Body of pancreas (tissue), 4 donors: ENCODE measurements around the gene H2AZ1. TPM values are rescaled to one million over a fixed set of nuclear protein-coding genes. Genes with fewer than 3 reads are reported as not detected.

ENCODE experiments used
- ATAC-seq: fragments of 150-250 bp; one replicate; pipeline ENCODE4 v1.9.1; 2016
- DNase-seq, 4 donors: peaks; one replicate each; pipeline ENCODE4 v3.0.0-alpha.2; 2019
- H3K27ac ChIP-seq, 4 donors: fragments of 200-600 bp; sonication (generic); 1 replicate in 3 of 4; 2 replicates in 1 of 4; pipeline versions ENCODE4 v1.5.1 to v1.6.1; 2016 to 2019; ENCODE audit warnings: mild to moderate bottlenecking in 1 of 4, mixed read lengths in 1 of 4, moderate library complexity in 1 of 4
- H3K27me3 ChIP-seq, 2 donors: fragments of 200-600 bp; sonication (generic); one replicate each; pipeline ENCODE4 v1.6.0; 2016; ENCODE audit warnings: mild to moderate bottlenecking in 1 of 2
- H3K36me3 ChIP-seq, 2 donors: fragments of 200-600 bp; sonication (generic); replicated peaks in 1 of 2; 2 replicates each; pipeline ENCODE4 v1.5.1; 2016; ENCODE audit warnings: low read depth in 2 of 2; ENCODE audit not compliant: insufficient read depth in 1 of 2
- H3K4me1 ChIP-seq: fragments of 200-600 bp; sonication (generic); one replicate; pipeline ENCODE4 v1.6.0; 2016
- H3K4me3 ChIP-seq, 2 donors: fragments of 200-600 bp; sonication (generic); 1 replicate in 1 of 2; 2 replicates in 1 of 2; pipeline ENCODE4 v1.5.1; 2016 to 2019
- H3K9me3 ChIP-seq, 3 donors: fragments of 200-600 bp; sonication (generic); 1 replicate in 2 of 3; 2 replicates in 1 of 3; pipeline ENCODE4 v1.5.1; 2016
- POLR2A ChIP-seq, 3 donors: fragments of 450-650 bp; IDR thresholded peaks; one replicate each; pipeline ENCODE4 v1.6.1; 2016; ENCODE audit warnings: antibody characterized with exemption in 3 of 3, mild to moderate bottlenecking in 2 of 3
- WGBS, 2 donors: methylation state at CpG; one replicate each; pipeline ENCODE4 v1.1.5; 2017; 5-methylcytosine and 5-hydroxymethylcytosine counted together
- intact Hi-C: fragments of 100-400 bp; cut with DNase I; formaldehyde crosslinking; loops from one replicate; pipeline ENCODE4 v1.15.1; 2023
- total RNA-seq, 2 donors: library from RNA; depleted of rRNA; stranded (reverse); fragments of >200 nt; gene quantifications; one replicate each; pipeline ENCODE4 v1.1.0, GENCODE V29; 2016
- TF ChIP-seq, protein P1 (sequence below), 7 experiments: fragments of 450-650 bp in 4 of 7; fragments of 200-600 bp in 3 of 7; sonication (generic) in 3 of 7; IDR thresholded peaks; one replicate each; pipeline ENCODE4 v1.5.1; 2016 to 2019; ENCODE audit warnings: antibody characterized with exemption in 7 of 7

The H2AZ1 gene
- total RNA-seq, 2 donors from 2014 or later: 31.3 to 47.7 TPM

DNA sequence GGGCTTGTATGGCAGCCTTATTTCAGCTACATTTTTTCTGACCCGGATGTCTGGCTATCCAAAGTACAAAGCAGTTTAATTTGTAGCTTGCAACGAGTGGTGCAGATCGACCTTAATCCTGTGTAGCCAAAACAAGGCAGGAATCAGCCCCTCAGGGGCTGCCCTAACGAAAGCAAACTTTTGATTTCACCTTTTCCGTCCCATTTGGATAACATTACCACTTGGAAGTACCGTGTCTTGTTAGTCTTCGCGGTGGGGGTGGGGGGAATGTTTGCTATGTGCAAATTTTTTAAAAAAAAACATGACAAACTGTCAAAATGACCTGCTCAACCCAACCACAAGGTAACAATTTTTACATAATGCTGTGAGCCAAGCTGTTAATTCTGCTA lies 2.9 kb downstream of the H2AZ1 start:
- WGBS, 2 donors: 9 to 12% methylated on average over 8 of the region's 8 CpGs
- no peak overlapping the region for H3K4me3 ChIP-seq
- intact Hi-C loops: no loop called here
- DNase-seq (peak in 1 of 4 donors; percentile 6), ATAC-seq (no peak)
- H3K27ac ChIP-seq: peak overlapping the region; percentile 58 to 95 (median 89)
- H3K36me3 ChIP-seq: no peaks in the 10 kb centered on the region
- no peaks in the 10 kb centered on the region for H3K27me3 ChIP-seq
- H3K9me3 ChIP-seq: no peaks in the 10 kb centered on the region
- peaks cover 32% of the 10 kb centered on the region for H3K4me1 ChIP-seq
- TF ChIP-seq, protein P1, sequence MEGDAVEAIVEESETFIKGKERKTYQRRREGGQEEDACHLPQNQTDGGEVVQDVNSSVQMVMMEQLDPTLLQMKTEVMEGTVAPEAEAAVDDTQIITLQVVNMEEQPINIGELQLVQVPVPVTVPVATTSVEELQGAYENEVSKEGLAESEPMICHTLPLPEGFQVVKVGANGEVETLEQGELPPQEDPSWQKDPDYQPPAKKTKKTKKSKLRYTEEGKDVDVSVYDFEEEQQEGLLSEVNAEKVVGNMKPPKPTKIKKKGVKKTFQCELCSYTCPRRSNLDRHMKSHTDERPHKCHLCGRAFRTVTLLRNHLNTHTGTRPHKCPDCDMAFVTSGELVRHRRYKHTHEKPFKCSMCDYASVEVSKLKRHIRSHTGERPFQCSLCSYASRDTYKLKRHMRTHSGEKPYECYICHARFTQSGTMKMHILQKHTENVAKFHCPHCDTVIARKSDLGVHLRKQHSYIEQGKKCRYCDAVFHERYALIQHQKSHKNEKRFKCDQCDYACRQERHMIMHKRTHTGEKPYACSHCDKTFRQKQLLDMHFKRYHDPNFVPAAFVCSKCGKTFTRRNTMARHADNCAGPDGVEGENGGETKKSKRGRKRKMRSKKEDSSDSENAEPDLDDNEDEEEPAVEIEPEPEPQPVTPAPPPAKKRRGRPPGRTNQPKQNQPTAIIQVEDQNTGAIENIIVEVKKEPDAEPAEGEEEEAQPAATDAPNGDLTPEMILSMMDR (IDR thresholded peaks at IDR 0.05): no peak
- no peak for TF ChIP-seq POLR2A (IDR thresholded peaks at IDR 0.05)

DNA sequence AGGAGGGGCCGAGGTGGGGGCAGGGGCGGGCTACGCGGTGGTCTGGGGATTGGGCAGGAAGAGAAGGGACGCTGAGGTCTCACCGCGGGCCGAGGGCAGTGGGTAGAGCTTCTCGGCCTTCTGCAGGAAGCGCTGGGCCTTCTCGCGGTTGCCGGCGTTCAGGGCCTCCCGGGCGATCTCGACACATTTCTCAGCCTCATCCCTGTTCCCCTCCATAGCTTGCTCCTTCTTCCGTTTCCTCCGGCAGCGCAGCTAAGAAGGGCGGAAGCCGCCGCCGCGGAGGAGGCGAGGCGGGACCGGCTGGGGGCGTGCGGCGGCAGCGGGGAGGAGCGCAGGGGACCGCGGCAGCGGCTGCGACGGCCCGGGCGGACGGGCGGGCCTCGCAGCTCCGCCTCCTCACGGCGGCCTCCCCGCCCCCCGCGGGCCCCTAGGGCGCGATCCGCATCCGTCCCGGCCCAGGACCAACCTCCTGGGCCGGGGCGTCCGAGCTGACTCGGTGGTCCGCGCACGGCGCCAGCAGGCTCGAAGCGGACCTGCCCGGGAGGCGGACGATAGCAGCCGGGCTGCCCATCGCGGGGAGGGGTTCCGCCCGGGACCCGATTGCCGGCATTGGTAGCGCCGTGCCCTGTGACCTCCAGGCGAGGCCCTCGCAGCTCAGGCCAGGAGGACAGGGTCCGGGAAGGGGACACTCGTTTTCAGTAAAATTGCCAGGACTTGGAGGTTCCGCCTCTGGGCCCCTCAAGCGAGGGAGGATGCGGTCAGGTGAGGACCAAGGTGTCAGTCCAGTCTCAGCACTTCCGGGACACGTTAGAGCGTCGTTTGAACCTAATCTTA lies 3.5 kb downstream of the H2AZ1 start, which contains the start of gene DNAJB14:
Gene DNAJB14 (minus strand): TSS at position 263 of the 834 bp plus-strand sequence. CDS start 47 bp downstream, at position 216.
- 1 to 2% methylated on average over 23 to 86 of the region's 87 CpGs for WGBS, 2 donors
- Histone ChIP-seq H3K9me3 (no peaks in the 10 kb centered on the region), H3K36me3 (no peaks in the 10 kb centered on the region), H3K4me1 (peaks cover 32% of the 10 kb centered on the region), H3K4me3 (peak within 1 kb of the TSS; percentile 96 to 98), H3K27me3 (no peaks in the 10 kb centered on the region), H3K27ac (peak within 1 kb of the TSS; percentile 58 to 95 (median 89))
- DNase-seq (peak; percentile 73 to 79 (median 76)), ATAC-seq (peak; percentile 45)
- TF ChIP-seq, protein P1 (IDR thresholded peaks at IDR 0.05): peak in 1 of 7 experiments; percentile 32
- peak; percentile 36 to 59 (median 58) for TF ChIP-seq POLR2A (IDR thresholded peaks at IDR 0.05)
- intact Hi-C loops: no loop called here

DNA sequence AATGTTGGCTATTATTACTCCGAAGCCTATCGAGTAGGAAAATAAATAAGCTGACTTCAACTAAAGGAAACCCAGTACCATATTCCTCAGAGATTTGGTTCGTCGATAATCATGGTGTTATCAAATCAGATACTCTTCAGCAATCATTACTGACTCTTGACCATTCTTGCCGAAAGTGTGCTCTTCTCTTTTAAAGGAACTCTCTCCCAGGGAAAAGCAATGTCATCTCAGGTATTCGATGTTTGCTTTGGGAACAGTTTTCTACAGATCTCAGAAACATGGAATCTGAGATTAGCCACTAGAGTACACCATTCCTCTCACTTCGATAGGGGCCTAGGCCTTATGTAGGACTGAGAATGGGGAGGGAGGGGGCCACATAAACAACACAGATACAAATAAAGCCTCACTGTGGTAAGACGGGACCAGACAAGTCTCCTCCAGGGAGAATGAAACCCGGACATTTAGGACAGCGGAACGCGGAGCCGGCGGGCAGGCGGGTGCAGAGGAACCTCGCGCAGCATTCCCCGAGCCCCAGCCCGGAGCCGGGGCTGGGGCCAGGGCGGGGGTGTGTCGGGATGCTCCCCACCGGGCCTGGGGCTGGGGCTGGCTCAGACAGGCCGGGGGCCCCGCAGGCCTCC lies 4.2 kb downstream of the H2AZ1 start:
- DNase-seq (peak in 1 of 4 donors; percentile 5), ATAC-seq (no peak)
- H3K4me3 ChIP-seq: peak overlapping the region; percentile 96 to 98
- 1 to 2% methylated on average over 16 to 25 of the region's 25 CpGs for WGBS, 2 donors
- TF ChIP-seq, protein P1 (IDR thresholded peaks at IDR 0.05): no peak
- TF ChIP-seq POLR2A (IDR thresholded peaks at IDR 0.05): no peak
- peak overlapping the region; percentile 58 to 95 (median 89) for H3K27ac ChIP-seq
- no peaks in the 10 kb centered on the region for H3K27me3 ChIP-seq
- intact Hi-C loops: no loop called here
- H3K9me3 ChIP-seq: no peaks in the 10 kb centered on the region
- H3K36me3 ChIP-seq: no peaks in the 10 kb centered on the region
- H3K4me1 ChIP-seq: peaks cover 24% of the 10 kb centered on the region

DNA sequence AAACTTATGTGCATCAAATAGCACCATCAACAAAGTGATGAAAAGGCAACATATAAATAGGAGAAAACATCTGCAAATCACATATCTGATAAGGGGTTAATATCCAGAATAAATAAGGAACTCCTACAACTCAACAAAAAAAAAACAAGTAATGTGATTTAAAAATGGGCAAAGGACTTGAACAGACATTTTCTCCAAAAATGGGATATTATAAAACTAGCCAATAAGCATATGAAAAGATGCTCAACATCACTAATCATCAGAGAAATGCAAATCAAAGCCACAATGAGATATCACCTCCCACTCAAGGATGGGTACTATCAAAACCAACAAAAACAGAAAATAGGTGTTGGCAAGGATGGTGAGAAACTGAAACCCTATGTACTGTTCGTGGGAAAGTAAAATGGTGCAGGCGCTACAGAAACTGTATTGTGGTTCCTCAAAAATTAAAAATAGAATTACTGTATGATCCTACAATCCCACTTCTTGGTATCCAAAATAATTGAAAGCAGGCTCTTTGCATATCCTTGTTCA lies 6.1 kb downstream of the H2AZ1 start:
- no peak overlapping the region for H3K4me3 ChIP-seq
- no peak for DNase-seq
- no peak for ATAC-seq
- H3K9me3 ChIP-seq: no peaks in the 10 kb centered on the region
- intact Hi-C loops: no loop called here
- no peak overlapping the region for H3K27ac ChIP-seq
- H3K27me3 ChIP-seq: no peaks in the 10 kb centered on the region
- H3K4me1 ChIP-seq: peaks cover 24% of the 10 kb centered on the region
- no peak for TF ChIP-seq POLR2A (IDR thresholded peaks at IDR 0.05)
- TF ChIP-seq, protein P1 (IDR thresholded peaks at IDR 0.05): no peak
- 90 to 94% methylated on average over 2 of the region's 2 CpGs for WGBS, 2 donors
- H3K36me3 ChIP-seq: no peaks in the 10 kb centered on the region
